Fibroblast of skin of back (primary cell): Measurements from ENCODE around the gene TMEM178B.
A peak's percentile ranks its signal among the peaks of the same experiment; 100 is the strongest.
"Not testable (repeated sequence)": the region's sequence is repeated elsewhere in the genome, so short reads cannot be mapped to it uniquely, and the experiment has no call there.

ENCODE experiments used
- DNase-seq: peaks from one replicate; pipeline ENCODE4 v3.0.0-alpha.2; 2013

TMEM178B gene

GRCh38 chr7:141317033-141317585 lies 243.2 kb downstream of the TMEM178B start:
- DNase-seq = no peak

DNA sequence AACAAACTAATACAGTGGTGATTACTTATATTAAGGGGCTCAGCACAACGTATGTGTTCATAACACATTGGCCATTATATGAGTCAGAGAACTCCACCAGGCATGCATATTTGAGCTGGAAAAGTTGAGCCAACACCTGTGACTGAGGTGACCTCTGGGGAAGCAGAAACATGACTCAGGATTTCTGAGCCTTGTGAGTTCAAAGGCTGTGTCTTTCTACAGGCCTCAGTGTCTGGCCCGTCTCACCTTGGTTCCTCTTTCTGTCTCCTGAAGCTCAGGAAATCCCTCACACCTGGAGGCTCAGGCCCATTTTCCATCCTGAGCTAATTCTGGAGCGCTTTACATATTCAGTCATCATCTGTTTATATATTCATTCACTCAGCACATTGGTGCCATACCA lies 246.4 kb downstream of the TMEM178B start:
- no peak for DNase-seq

- no peak for DNase-seq
Observed at GRCh38 chr7:141322383-141322782, 248.5 kb downstream of the TMEM178B start.

- DNase-seq = no peak
Observed at GRCh38 chr7:141323826-141324225, 250.0 kb downstream of the TMEM178B start.

- DNase-seq = no peak
Observed at GRCh38 chr7:141324870-141325269, 251.0 kb downstream of the TMEM178B start.

DNA sequence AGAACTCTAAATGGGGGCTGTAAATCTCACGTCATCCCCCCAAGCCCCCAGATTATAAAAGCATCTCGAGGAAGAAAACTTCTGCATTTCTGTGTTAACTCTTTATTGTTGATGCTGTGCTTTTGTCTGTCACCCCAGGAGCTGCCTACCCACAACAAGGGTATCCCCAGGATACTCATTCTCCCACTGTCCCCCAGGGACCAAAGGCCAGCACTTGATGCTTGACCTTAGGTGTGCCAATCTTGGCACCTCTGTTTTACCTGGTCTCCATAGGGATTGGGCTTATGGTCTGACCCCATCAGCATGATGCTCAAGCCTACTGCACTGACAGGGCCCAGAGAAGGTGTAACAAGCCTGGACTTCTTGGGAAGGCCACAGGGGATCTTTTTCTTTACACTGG lies 251.4 kb downstream of the TMEM178B start:
- no peak for DNase-seq

DNA sequence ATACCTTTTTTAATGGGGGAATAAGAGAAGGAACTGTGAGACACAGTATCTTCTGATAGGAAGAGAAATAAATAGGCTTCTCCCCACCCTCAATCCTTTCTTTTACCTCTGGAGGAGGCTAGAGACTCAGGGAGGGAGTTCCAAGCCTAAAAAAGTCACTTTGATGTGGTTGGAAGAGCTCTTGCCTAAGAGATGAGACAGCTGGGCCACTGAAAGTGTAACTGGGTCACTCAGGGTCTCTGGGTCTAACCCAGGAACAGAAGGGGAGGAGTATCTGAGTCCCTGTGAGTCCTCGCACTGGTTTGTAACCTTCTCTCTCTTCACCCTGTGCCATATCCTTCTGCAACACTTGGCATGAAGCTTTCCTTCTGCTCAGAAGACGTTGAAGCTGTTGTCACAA lies 254.4 kb downstream of the TMEM178B start:
- no peak for DNase-seq

- DNase-seq = not testable (repeated sequence)
Observed at GRCh38 chr7:141330285-141330684, 256.4 kb downstream of the TMEM178B start.

- DNase-seq = no peak
Observed at GRCh38 chr7:141333459-141333858, 259.6 kb downstream of the TMEM178B start.

GRCh38 chr7:141335164-141335563 lies 261.3 kb downstream of the TMEM178B start:
- no peak for DNase-seq

DNA sequence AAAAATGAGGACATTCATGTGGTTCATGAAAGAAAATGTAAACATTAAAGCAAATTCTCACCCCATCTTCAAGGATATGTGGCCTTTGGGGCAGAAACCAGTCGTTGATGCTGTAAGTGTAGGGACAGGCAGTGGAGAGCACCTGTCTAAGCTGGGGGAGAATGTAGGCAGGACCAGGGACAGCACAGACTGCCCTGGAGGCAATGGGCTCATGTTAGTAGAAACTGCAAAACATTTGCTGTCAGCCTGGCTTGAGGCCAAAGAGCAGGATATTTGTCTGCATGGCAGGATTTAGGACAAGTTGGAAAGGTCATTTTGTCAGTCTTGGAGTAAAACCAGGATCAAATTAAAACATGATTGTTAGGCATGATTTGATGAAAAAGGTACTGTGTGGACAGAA lies 265.7 kb downstream of the TMEM178B start:
- DNase-seq = no peak

- DNase-seq = no peak
Observed at GRCh38 chr7:141340991-141341390, 267.1 kb downstream of the TMEM178B start.

GRCh38 chr7:141342621-141343408 lies 269.0 kb downstream of the TMEM178B start:
- DNase-seq = no peak

DNA sequence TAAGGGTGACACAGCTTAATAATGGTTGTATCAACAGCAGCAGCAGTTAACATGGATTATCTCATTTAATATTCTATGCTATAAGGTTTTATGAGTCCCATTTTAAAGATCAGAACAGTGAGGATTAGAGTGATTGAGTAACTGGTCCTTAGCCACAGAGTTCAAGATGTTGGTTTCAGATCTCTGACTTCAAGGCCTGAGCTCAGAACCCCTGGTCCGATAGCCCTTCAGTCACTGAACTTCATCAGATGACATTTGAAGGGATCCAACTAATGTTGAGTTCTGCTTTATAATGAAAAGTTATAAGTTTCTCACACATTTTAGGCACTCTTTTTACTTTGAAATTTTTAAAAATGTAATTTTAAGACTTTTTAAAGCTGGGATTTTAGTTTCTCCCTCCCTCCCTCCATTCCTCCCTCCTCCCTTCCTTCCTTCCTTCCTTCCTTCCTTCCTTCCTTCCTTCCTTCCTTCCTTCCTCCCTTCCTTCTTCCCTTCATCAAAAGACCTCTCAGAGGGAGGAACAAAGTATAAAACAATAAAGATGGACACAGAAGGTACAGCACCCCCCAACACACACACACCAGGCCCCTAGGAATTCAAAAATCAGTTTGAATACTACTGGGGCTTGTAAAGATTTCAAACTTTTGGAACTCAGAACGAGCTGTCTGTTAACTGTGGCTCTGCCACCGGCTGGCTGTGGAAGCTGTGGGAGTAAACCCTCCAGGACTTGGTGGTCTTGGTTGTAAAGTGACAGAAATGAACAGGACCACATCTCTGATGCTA lies 270.5 kb downstream of the TMEM178B start:
- no peak for DNase-seq

GRCh38 chr7:141348728-141349127 lies 274.9 kb downstream of the TMEM178B start:
- no peak for DNase-seq

DNA sequence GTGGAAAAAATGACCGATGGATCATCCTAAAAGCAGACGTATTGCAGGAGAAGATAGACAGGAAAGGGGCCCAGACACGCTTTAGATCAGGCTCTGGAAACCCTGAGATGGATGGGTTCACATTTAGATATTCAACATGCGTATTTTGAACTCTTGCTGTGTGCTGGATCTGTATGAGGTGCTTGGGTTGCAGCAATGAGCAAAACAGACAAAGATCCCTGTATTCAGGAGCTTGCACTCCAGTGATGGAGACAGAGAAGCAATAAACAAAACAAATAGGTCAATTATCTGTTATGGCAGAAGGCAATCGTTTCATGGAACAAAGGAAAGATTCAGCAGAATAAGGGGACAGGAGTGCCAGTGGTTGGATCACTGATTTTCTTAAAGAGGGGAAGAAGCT lies 275.5 kb downstream of the TMEM178B start:
- DNase-seq = no peak

DNA sequence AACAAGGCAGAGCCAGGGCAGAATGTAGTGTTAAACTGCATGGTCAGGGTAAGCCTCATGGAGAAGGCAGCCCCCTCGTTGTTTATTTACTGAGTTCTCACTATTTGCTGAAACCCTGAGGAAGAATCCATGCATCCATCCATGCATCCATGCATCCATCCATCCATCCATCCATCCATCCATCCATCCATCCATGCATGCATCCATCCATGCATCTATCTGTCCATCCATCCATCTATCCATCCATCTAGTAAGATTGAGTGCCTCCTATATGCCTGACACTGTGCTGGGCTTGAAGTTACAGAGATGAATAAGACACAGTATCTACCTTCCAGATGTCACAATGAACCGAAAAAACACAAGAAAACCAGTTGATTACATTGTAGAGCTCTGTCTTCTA lies 275.9 kb downstream of the TMEM178B start:
- no peak for DNase-seq

DNA sequence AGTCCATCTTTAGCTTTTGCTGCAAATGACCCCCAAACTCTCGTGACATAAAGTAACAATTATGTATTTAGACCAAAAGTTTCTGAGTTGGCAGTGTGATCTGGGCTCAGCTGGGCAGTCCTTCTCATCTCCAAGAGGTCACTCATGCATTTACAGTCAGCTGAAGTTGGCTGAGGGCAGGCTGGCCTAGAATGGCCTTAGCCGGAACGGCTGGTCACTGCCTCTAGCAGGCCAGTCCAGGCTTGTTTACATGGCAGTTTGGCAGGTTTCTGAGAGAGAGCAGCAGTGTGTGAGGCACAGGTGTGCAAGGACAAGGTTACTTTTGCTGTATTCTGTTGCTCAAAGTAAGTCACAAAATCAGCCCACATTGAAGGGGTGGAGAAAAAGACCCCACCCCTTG lies 277.3 kb downstream of the TMEM178B start:
- DNase-seq = no peak

DNA sequence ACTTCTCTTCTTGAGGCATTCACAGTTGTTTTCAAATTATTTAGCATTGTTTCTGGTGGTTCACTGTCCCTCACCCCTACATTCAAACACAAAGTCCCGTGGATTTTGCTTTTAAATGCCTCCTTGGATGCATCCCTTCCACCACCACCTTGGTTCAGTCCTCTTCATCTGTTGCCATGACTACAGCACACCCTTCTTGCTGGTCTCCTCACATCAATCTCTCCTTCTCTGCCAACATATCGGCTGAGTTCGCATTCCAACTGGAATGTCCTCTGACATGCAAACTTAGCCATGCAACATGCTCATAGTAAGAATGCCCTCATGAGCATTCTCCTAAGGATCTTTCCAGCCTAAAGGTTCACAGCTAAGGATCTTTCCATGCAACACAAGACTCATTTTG lies 279.1 kb downstream of the TMEM178B start:
- no peak for DNase-seq

DNA sequence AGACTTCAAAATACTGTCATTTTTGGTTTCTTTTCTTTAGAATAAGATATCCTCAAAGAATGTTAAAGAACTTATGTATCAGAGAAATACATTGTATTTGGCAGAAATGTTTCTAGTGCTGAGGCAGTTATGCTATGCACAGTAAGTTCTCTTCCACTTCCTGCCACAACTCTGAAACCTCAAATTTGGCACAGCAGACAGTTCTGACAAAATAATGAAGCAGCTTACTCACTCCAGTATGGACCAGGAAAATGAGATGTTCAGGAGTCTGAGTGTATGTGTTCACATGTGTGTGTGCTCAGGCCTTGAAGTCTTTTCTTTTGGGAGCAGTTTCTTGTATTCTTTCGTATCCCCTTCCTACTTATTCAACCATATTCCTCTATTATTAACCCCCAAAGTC lies 280.4 kb downstream of the TMEM178B start:
- DNase-seq = peak; percentile 40

GRCh38 chr7:141355032-141355431 lies 281.2 kb downstream of the TMEM178B start:
- no peak for DNase-seq

GRCh38 chr7:141356161-141356560 lies 282.3 kb downstream of the TMEM178B start:
- peak; percentile 9 for DNase-seq

DNA sequence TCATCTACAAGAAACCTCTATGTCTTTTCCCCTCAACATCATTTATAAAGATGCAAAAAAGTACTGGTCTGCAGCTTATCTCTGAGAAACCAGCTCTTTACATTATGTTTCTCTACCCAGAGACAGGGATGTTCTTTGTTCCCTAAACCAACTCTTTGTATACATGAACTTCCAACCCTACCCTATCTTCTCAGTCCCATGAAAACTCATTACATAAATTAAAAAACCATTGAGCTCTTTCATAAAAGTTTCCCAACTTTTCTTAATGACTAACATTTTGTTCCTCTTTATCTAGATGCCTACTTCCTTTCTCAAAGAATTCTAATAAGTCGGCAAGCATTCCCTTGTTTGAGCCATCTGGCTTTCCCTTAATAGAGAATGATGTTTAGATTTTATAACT lies 284.5 kb downstream of the TMEM178B start:
- DNase-seq = no peak

- no peak for DNase-seq
Observed at GRCh38 chr7:141359262-141359661, 285.4 kb downstream of the TMEM178B start.
